GM12872 (cell line): ENCODE data around the gene ANKRD23.

Experiments used
- TF ChIP-seq, protein P1 (sequence below): IDR thresholded peaks from 3 replicates; pipeline ENCODE4 v1.5.1; 2011; ENCODE audit warnings: low read depth, mild to moderate bottlenecking, low read length, moderate library complexity; ENCODE audit not compliant: insufficient read depth

Gene ANKRD23

DNA sequence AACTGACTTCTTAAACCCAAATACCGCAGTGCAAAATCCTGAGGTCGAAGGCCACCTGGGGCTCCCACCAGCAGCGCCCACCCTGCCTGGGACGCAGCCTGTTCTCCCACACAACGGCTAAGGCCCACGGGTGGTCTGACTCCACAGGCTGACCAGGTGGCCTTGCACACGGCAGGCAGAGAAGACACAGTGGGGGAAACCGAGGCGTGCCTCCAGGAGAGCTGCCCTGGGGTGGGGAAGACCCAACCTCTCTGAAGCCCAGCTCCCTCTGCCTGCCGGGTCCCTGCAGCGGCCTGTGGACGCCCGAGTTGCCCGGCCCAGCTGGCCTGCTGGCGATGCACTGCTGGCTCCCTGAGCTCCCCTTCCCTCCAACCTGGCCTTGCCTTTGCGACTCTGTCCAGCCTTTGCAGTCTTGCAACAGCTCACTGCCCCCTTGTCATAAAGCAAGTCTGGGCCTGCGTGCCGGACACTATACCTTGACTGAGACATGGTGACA is 35.8 kb upstream of the ANKRD23 start:
- TF ChIP-seq, protein P1, sequence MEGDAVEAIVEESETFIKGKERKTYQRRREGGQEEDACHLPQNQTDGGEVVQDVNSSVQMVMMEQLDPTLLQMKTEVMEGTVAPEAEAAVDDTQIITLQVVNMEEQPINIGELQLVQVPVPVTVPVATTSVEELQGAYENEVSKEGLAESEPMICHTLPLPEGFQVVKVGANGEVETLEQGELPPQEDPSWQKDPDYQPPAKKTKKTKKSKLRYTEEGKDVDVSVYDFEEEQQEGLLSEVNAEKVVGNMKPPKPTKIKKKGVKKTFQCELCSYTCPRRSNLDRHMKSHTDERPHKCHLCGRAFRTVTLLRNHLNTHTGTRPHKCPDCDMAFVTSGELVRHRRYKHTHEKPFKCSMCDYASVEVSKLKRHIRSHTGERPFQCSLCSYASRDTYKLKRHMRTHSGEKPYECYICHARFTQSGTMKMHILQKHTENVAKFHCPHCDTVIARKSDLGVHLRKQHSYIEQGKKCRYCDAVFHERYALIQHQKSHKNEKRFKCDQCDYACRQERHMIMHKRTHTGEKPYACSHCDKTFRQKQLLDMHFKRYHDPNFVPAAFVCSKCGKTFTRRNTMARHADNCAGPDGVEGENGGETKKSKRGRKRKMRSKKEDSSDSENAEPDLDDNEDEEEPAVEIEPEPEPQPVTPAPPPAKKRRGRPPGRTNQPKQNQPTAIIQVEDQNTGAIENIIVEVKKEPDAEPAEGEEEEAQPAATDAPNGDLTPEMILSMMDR = no peak

DNA sequence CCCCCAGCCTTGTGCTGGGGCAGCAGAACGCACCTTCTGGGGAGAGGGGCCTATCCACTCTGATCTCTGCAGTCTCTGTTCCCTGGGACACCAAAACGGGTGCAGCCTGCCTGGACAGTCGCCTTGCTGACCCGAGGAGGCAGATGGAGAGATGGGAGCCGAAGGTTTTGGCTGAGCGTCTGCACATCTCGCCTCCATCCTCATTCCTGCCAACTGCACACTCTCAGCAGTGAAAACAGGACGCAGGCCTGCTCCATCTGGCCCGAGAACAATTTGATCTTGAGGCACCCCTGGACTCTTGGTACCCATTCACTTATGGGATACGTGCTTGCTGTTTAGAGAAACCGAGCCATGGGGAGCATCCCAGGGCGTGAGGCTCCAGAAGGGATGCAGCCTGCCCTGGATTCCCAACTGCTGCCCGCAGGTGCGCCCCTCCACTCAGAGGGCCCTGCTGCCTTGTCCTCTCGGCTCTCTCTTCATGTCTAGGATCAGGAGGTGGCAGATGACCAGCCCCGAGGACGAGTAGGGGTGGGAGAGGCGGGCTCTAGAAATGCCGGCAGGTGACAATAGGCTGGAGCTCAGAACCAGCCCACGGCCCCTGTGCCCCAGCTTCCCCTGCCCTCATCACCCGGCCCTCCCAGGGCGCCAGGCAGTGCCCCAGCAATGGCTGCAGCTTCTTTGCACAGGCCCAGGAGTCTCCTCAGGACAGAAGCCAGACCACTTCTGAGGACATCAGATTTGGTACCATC is 35.1 kb upstream of the ANKRD23 start:
- TF ChIP-seq, protein P1 = no peak

DNA sequence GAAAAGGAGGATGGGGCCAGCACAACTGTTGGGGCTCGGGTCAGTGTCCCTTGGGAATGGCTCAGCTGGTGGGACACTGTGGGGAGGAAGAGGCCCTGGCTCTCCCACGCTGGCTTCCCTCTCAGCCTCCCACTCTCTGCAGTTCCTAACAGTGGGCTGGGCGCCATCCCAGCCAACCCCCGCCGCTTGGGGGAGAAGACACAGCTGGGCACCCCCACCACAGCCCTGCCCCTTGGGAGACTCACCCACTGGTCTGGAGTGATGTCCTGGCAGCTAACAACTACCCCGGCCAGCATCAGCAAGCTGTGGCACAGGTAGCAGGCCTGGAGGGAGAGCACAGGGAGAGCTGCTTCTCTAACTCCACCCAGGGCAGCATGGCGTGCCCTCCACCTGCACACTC is 34.4 kb upstream of the ANKRD23 start:
- TF ChIP-seq, protein P1 = no peak

DNA sequence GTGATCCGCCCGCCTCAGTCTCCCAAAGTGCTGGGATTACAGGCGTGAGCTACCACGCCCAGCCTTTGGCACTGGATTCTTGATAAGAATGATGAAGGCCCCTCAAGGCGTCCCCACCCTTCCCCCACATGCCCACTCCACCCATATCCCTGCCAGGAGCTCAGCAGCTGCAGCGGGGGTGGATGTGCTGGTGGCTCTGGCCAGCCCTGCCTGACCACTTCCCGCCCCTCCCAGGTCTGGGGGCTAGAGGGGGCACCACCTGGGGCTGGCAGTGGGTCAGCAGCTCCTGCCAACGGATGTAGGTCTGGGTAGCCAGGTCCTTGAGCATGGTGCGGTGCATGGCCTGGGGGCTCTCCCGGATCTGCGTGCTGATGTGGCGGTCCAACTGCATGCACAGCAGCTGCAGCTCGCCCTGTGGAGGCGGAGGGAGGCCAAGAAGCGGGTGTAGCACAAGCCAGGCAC is 33.8 kb upstream of the ANKRD23 start:
- TF ChIP-seq, protein P1 = no peak

DNA sequence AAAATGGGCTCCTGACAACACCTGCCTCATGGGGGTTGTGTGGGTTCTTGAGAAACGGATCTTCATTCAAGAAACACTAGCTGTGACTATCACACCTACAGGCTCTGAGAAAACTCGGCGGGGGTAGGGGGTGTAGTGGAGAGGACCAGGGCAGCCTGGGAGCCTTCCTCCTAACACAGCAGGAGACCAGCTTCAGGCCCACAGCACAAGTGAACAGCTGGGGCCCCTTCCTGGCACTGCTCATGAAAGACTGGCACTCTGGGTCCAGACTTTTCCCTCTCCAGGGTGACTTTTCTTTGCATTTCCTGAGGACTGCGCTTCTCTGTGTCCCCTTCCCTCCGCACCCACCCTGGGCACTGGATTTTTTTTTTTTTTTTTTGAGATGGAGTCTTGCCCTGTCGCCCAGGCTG is 33.2 kb upstream of the ANKRD23 start:
- TF ChIP-seq, protein P1 = no peak

DNA sequence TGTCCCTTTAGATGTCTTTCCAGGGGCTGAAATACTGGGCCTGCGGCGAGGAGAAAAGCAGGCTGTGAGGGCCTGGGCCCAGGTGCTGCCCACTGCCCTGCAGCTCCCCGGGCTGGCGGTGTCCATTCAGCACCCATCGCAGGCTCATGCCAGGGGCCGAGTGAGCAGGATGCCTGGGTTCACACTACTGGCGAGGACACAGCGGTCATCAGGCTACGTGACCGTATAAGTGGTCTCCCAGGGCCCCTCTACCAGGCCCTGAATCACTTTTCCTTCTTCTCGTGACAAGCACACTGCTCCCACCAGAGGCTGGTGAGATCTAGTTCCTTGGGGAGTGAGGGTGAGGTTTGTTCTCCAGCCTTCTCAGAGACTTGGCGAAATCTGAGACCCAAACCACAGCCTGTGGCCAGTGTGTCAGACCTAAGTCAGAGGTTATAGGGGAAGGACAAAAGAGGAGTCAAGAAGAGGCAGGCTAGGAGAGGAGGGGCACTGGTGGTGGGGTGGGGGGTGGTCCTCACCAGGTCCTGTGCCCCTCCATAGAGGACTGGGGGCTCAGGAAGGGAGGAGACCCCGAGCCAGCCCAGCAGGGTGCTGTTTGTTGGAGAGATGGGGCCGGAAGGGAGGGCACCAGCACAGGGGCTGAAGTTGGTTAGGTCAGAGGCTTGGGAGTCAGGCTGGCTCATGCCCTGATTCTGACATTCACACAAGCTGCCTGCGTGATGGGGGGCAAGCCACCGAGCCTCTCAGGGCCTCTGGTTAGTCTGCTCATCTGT is 32.6 kb upstream of the ANKRD23 start:
- TF ChIP-seq, protein P1 = no peak

DNA sequence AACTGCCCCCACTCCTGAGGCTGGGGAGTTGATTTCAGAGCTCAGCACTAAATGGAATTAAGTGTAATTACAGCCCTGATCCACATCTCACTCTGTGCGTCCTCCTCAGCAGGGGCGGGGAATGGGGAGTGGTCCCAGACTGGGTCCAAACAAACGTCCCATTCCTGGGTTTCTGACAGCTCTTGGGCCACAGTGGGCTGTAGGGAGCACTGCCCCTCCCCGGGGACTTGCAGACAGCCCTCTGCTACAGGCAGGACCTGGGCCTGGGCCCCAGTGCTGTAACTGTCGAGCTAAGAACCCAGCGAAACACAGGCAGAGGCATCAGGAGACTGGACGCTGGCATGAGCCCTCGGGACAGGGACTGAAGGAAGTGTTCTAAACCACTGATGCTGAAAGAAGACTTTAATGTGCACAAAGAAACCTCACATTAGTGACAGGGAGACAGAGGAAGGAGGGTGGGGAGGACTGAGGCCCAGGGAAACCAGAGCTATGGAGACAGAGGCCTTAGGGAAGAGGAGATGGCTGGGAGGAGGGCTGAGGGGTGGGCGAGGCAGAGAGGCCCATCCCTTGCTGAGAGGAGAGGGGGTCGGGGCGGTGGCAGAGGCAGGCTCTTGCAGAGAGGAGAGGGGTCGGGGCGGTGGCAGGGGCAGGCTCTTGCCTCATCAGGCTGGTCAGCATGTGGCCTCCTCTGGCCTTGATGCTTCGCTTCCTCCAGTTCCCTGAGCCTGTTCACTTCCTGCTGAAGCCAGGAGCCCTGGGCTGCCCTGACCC is 31.9 kb upstream of the ANKRD23 start:
- TF ChIP-seq, protein P1 = no peak
